AG10803 (cell line): ENCODE measurements around the gene MASP2.
"Not testable (repeated sequence)": the region's sequence is repeated elsewhere in the genome, so short reads cannot be mapped to it uniquely, and the experiment has no call there.

ENCODE experiments used
- DNase-seq: peaks from one replicate; pipeline ENCODE4 v3.0.0; 2010; ENCODE audit warnings: low read depth
- H3K4me3 ChIP-seq: 2 replicates; pipeline ENCODE4 v1.5.1; 2011; ENCODE audit warnings: mild to moderate bottlenecking, low read length, control low read depth
- TF ChIP-seq, protein P1 (sequence below): conservative IDR thresholded peaks from 2 replicates; pipeline ENCODE4 v1.5.1; 2011; ENCODE audit warnings: mild to moderate bottlenecking, low read length, control low read depth, inconsistent platforms

The MASP2 gene

DNA sequence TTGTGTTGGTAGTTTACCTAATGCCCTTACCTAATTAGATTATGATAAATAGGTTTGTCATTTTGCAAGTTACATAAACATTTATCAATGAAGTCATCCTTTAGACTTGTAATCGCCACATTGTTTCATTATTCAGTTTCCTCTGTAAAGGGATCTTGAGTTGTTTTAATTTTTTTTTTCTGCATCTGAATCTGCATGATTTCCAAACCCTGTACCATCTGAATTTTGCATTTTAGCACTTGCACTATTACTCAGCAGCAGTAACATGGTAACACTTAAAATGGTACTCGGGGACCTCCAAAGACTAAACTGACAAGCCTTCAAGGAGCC, 22.2 kb downstream of the MASP2 start:
- TF ChIP-seq, protein P1, sequence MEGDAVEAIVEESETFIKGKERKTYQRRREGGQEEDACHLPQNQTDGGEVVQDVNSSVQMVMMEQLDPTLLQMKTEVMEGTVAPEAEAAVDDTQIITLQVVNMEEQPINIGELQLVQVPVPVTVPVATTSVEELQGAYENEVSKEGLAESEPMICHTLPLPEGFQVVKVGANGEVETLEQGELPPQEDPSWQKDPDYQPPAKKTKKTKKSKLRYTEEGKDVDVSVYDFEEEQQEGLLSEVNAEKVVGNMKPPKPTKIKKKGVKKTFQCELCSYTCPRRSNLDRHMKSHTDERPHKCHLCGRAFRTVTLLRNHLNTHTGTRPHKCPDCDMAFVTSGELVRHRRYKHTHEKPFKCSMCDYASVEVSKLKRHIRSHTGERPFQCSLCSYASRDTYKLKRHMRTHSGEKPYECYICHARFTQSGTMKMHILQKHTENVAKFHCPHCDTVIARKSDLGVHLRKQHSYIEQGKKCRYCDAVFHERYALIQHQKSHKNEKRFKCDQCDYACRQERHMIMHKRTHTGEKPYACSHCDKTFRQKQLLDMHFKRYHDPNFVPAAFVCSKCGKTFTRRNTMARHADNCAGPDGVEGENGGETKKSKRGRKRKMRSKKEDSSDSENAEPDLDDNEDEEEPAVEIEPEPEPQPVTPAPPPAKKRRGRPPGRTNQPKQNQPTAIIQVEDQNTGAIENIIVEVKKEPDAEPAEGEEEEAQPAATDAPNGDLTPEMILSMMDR = no peak
- no peak overlapping the region for H3K4me3 ChIP-seq
- no peak for DNase-seq

DNA sequence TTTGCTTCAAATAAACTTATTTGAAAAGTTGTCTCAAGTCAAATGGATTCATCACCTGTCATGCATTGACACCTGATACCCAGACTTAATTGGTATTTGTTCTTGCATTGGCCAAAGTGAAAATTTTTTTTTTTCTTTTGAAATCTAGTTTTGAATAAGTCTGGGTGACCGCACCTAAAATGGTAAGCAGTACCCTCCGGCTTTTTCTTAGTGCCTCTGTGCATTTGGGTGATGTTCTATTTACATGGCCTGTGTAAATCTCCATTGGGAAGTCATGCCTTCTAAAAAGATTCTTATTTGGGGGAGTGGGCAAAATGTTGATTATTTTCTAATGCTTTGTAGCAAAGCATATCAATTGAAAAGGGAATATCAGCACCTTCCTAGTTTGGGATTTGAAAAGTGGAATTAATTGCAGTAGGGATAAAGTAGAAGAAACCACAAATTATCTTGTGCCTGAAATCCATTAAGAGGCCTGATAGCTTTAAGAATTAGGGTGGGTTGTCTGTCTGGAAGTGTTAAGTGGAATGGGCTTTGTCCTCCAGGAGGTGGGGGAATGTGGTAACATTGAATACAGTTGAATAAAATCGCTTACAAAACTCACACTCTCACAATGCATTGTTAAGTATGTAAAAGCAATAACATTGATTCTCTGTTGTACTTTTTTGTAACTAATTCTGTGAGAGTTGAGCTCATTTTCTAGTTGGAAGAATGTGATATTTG, 22.7 kb downstream of the MASP2 start:
- no peak overlapping the region for H3K4me3 ChIP-seq
- DNase-seq = no peak
- TF ChIP-seq, protein P1 = no peak

DNA sequence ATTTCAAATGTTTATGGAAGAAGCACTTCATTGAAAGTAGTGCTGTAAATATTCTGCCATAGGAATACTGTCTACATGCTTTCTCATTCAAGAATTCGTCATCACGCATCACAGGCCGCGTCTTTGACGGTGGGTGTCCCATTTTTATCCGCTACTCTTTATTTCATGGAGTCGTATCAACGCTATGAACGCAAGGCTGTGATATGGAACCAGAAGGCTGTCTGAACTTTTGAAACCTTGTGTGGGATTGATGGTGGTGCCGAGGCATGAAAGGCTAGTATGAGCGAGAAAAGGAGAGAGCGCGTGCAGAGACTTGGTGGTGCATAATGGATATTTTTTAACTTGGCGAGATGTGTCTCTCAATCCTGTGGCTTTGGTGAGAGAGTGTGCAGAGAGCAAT, 23.8 kb downstream of the MASP2 start:
- DNase-seq = no peak
- TF ChIP-seq, protein P1 = no peak
- no peak overlapping the region for H3K4me3 ChIP-seq

DNA sequence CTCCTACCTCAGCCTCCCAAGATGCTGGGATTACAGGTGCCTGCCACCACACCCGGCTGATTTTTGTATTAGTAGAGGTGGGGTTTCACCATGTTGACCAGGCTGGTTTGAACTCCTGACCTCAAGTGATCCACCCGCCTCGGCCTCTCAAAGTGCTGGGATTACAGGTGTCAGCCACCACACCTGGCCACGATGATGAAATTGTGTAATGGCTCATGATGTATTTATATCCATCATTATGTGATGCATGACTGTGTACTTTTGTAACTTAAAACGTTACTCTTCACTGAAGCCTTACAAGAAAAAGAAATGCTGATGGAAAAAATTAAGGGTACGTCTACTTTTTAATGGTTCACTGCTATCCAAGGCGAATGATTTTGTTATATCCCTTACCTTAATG, 27.1 kb downstream of the MASP2 start:
- TF ChIP-seq, protein P1 = no peak
- DNase-seq = no peak
- no peak overlapping the region for H3K4me3 ChIP-seq

DNA sequence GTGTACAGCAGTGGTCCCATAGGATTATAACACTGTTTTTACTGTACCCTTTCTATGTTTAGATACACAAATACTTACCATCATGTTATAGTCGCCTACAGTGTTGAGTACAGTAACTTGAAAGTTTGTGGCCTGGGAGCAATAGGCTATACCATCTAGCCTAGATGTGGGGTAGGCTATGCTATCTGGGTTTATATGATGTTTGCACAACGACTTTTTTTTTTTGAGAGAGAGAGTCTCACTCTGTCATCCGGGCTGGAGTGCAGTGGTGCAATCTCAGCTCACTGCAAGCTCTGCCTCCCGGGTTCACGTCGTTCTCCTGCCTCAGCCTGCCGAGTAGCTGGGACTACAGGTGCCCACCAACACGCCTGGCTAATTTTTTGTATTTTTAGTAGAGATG, 27.7 kb downstream of the MASP2 start:
- not testable (repeated sequence) for H3K4me3 ChIP-seq, DNase-seq

DNA sequence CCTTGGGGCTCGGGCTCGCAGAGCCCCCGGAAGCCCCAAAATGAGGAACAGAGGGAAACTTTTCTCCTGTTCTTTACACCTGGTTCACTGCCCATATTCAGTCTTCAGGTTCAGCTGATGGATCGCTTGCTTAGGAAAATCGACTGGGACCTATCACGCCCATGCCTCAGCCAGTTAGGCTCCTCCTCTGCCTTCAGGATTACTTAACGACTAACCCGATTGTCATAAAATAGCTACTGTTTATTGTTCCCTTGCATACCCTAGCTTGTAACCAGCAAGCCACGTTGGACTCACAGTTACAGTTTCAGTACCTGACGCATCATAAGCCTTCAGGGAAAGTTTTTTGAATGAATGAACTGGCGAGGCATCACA, 33.9 kb downstream of the MASP2 start:
- peak; percentile 29 for DNase-seq

DNA sequence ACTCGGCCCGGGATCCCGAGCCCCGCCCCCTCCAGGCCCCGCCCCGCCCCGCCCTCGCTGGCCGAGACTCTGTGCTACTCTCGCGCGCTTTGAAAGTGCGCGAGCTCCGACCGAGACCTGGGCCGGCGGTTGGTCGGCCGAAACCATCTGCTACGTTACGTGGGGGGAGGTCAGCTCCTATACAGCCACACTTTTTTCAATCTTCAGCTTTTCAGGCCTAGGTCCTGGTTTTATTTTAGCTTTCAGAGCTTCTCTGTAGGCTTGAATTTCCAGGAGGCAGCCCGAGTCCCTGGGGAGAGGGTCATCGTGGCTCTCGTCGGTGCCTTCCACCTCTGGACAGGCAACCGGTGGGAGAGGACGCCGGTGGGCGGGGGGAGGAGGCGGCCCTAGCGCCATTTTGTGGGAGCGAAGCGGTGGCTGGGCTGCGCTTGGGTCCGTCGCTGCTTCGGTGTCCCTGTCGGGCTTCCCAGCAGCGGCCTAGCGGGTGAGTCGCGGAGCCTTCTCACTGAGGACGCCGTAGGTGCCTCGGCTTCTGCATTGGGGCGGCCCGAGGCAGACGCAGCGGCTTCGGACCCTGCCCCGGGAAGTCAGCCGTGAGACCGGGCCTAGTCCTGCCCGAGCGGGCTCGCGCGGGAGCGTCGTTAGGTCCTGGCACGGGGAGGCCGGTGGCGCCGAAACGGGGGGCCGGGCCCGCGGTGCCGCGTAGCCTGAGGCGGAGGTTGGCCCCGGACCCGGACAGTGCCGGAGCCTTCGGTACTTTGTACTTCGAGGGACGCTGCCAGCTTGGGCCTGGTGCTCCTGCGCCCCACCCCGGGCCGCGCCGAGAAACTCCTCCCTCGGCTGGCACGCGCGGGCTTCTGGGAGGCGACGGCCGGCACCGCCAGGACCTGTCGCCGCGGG, 34.5 kb downstream of the MASP2 start, which contains the start of gene TARDBP:
Gene TARDBP (plus strand): TSS at position 395 of the 900 bp plus-strand sequence. CDS start 1,074 bp downstream, outside the sequence.
- TF ChIP-seq, protein P1 = no peak
- peak within 1 kb of the TSS; percentile 93 for H3K4me3 ChIP-seq
- peak; percentile 87 for DNase-seq

More for the DNA sequence above, 33.9 kb downstream of the MASP2 start:
- TF ChIP-seq, protein P1 = no peak
- peak overlapping the region; percentile 93 for H3K4me3 ChIP-seq
